Astrocyte (in vitro differentiated cells and primary cell): Measurements from ENCODE around the gene LRIG2. TPM values are rescaled to one million over a fixed set of nuclear protein-coding genes. Genes with fewer than 3 reads are reported as not detected.

ENCODE experiments used
- DNase-seq: peaks from one replicate; pipeline ENCODE4 v3.0.0-alpha.2; 2010; ENCODE audit warnings: low read depth
- FAIRE-seq: peaks from 2 replicates; lab custom pipeline; 2011; peaks lifted over from hg19 to GRCh38; lab: Jason Lieb, UNC
- H2AFZ ChIP-seq: 2 replicates; pipeline ENCODE4 v1.6.0; 2012; ENCODE audit warnings: low read depth, low read length, inconsistent platforms
- H3K27ac ChIP-seq: 2 replicates; pipeline ENCODE4 v1.5.1; 2011; ENCODE audit warnings: low read depth, low read length, inconsistent platforms
- H3K27me3 ChIP-seq: 2 replicates; pipeline ENCODE4 v1.6.0; 2011; ENCODE audit warnings: low read length, inconsistent platforms; ENCODE audit not compliant: insufficient read depth
- H3K36me3 ChIP-seq: 2 replicates; pipeline ENCODE4 v1.5.1; 2011; ENCODE audit warnings: low read length, inconsistent platforms; ENCODE audit not compliant: insufficient read depth
- H3K4me1 ChIP-seq: 2 replicates; pipeline ENCODE4 v1.5.1; 2011; ENCODE audit warnings: low read length, inconsistent platforms; ENCODE audit not compliant: insufficient read depth
- H3K4me2 ChIP-seq: 2 replicates; pipeline ENCODE4 v1.6.0; 2012; ENCODE audit warnings: low read length, inconsistent platforms
- H3K4me3 ChIP-seq: 2 replicates; pipeline ENCODE4 v1.5.1; 2011; ENCODE audit warnings: low read depth, mild to moderate bottlenecking, low read length, inconsistent platforms; ENCODE audit not compliant: insufficient read depth
- H3K79me2 ChIP-seq: 2 replicates; pipeline ENCODE4 v1.6.0; 2012; ENCODE audit warnings: mild to moderate bottlenecking, low read length, inconsistent platforms; ENCODE audit not compliant: insufficient read depth
- H3K9ac ChIP-seq: 2 replicates; pipeline ENCODE4 v1.6.0; 2012; ENCODE audit warnings: mild to moderate bottlenecking, low read length, inconsistent platforms
- H3K9me3 ChIP-seq: 2 replicates; pipeline ENCODE4 v1.5.1; 2012; ENCODE audit warnings: low read depth, mild to moderate bottlenecking, low read length, inconsistent platforms; ENCODE audit not compliant: insufficient read depth
- H4K20me1 ChIP-seq: 2 replicates; pipeline ENCODE4 v1.6.0; 2012; ENCODE audit warnings: low read length, inconsistent platforms; ENCODE audit not compliant: insufficient read depth
- H3K27ac Mint-ChIP-seq: one replicate; pipeline ENCODE4 v1.8.0; 2021; ENCODE audit warnings: mild to moderate bottlenecking, mixed read lengths; ENCODE audit not compliant: unreplicated experiment
- H3K27me3 Mint-ChIP-seq: one replicate; pipeline ENCODE4 v1.8.0; 2021; ENCODE audit warnings: low read depth, mixed read lengths; ENCODE audit not compliant: unreplicated experiment
- H3K36me3 Mint-ChIP-seq: one replicate; pipeline ENCODE4 v1.8.0; 2021; ENCODE audit warnings: low read depth, mixed read lengths; ENCODE audit not compliant: unreplicated experiment
- H3K4me1 Mint-ChIP-seq: one replicate; pipeline ENCODE4 v1.8.0; 2021; ENCODE audit warnings: low read depth, mixed read lengths; ENCODE audit not compliant: unreplicated experiment
- H3K4me3 Mint-ChIP-seq: one replicate; pipeline ENCODE4 v1.8.0; 2021; ENCODE audit warnings: mild to moderate bottlenecking, moderate library complexity, mixed read lengths; ENCODE audit not compliant: unreplicated experiment
- H3K9me3 Mint-ChIP-seq: one replicate; pipeline ENCODE4 v1.8.0; 2021; ENCODE audit warnings: mild to moderate bottlenecking, mixed read lengths; ENCODE audit not compliant: unreplicated experiment
- EZH2 ChIP-seq: IDR thresholded peaks from 2 replicates; pipeline ENCODE4 v1.6.1; 2012; ENCODE audit warnings: mild to moderate bottlenecking, low read length, inconsistent platforms; ENCODE audit not compliant: insufficient read depth
- total RNA-seq: library from RNA; stranded (reverse); gene quantifications from 2 replicates; pipeline ENCODE4 v1.2.1, GENCODE V29; 2021
- TF ChIP-seq, protein P1 (sequence below): IDR thresholded peaks from 2 replicates; pipeline ENCODE4 v1.5.1; 2011; ENCODE audit warnings: low read depth, mild to moderate bottlenecking, inconsistent platforms, low read length, moderate library complexity; ENCODE audit not compliant: insufficient read depth

The LRIG2 gene
- total RNA-seq, 1 donor from 2014 or later, result 14.2 TPM

DNA sequence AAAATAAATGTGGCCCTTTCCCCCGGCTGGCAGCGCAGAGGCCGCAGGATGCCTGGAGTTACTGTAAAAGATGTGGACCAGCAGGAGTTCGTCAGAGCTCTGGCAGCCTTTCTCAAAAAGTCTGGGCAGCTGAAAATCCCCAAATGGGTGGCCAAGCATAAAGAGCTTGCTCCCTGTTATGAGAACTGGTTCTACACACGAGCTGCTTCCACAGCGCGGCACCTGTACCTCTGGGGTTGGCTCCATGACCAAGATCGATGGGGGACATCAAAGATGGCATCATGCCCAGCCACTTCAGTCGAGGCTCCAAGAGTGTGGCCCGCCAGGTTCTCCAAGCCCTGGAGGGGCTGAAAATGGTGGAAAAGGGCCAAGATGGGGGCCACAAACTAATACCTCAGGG, 95.9 kb downstream of the LRIG2 start:
- Histone ChIP-seq H2AFZ (no peak overlapping the region), H3K4me1 (no peaks in the 10 kb centered on the region), H3K79me2 (no peaks in the 10 kb centered on the region), H3K9me3 (no peaks in the 10 kb centered on the region), H3K4me3 (no peak overlapping the region), H3K27me3 (no peaks in the 10 kb centered on the region), H3K27ac (no peak overlapping the region), H4K20me1 (no peaks in the 10 kb centered on the region), H3K9ac (no peak overlapping the region), H3K4me2 (no peak overlapping the region), H3K36me3 (no peaks in the 10 kb centered on the region)
- Mint-ChIP-seq H3K4me1 (no peaks in the 10 kb centered on the region), H3K27ac (no peak overlapping the region), H3K9me3 (peaks cover 24% of the 10 kb centered on the region), H3K36me3 (no peaks in the 10 kb centered on the region), H3K4me3 (no peak overlapping the region), H3K27me3 (no peaks in the 10 kb centered on the region)
- DNase-seq (no peak), FAIRE-seq (no peak)
- TF ChIP-seq EZH2, result no peak
- TF ChIP-seq, protein P1, sequence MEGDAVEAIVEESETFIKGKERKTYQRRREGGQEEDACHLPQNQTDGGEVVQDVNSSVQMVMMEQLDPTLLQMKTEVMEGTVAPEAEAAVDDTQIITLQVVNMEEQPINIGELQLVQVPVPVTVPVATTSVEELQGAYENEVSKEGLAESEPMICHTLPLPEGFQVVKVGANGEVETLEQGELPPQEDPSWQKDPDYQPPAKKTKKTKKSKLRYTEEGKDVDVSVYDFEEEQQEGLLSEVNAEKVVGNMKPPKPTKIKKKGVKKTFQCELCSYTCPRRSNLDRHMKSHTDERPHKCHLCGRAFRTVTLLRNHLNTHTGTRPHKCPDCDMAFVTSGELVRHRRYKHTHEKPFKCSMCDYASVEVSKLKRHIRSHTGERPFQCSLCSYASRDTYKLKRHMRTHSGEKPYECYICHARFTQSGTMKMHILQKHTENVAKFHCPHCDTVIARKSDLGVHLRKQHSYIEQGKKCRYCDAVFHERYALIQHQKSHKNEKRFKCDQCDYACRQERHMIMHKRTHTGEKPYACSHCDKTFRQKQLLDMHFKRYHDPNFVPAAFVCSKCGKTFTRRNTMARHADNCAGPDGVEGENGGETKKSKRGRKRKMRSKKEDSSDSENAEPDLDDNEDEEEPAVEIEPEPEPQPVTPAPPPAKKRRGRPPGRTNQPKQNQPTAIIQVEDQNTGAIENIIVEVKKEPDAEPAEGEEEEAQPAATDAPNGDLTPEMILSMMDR, result no peak

- Mint-ChIP-seq H3K4me3 (no peak overlapping the region), H3K27me3 (no peaks in the 10 kb centered on the region), H3K27ac (no peak overlapping the region), H3K36me3 (no peaks in the 10 kb centered on the region), H3K9me3 (peaks cover 26% of the 10 kb centered on the region), H3K4me1 (no peaks in the 10 kb centered on the region)
- Histone ChIP-seq H3K79me2 (no peaks in the 10 kb centered on the region), H2AFZ (no peak overlapping the region), H3K4me3 (no peak overlapping the region), H3K9me3 (no peaks in the 10 kb centered on the region), H3K4me1 (no peaks in the 10 kb centered on the region), H3K4me2 (no peak overlapping the region), H3K27ac (no peak overlapping the region), H3K27me3 (no peaks in the 10 kb centered on the region), H3K36me3 (no peaks in the 10 kb centered on the region), H4K20me1 (no peaks in the 10 kb centered on the region), H3K9ac (no peak overlapping the region)
- TF ChIP-seq EZH2, result no peak
- TF ChIP-seq, protein P1, result no peak
- FAIRE-seq (no peak), DNase-seq (no peak)
Observed at GRCh38 chr1:113169591-113169990, 96.6 kb downstream of the LRIG2 start.

DNA sequence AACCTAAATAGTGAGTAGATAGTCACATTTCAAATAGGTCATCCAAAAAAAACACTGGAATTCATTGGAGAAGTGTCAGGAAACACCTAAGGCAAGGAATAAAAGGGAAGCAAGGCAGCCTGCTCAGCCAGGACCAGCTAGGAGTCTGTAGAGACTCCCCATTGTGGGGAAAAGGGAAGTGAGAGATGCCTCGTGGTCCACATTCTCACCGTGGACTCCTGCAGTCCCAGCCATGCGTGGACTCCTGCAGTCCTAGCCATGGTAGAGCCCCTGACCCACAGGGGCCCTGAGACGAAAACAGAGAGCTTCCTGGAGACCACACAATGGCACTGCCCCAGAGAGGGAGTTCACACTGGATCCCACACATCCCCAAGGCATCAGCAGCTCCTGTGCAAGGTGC, 97.5 kb downstream of the LRIG2 start:
- Histone ChIP-seq H3K4me3 (no peak overlapping the region), H3K9ac (no peak overlapping the region), H4K20me1 (no peaks in the 10 kb centered on the region), H3K36me3 (no peaks in the 10 kb centered on the region), H2AFZ (no peak overlapping the region), H3K9me3 (no peaks in the 10 kb centered on the region), H3K27ac (no peak overlapping the region), H3K4me2 (no peak overlapping the region), H3K4me1 (no peaks in the 10 kb centered on the region), H3K79me2 (no peaks in the 10 kb centered on the region), H3K27me3 (no peaks in the 10 kb centered on the region)
- FAIRE-seq, result no peak
- Mint-ChIP-seq H3K4me1 (no peaks in the 10 kb centered on the region), H3K36me3 (no peaks in the 10 kb centered on the region), H3K27me3 (no peaks in the 10 kb centered on the region), H3K27ac (no peak overlapping the region), H3K4me3 (no peak overlapping the region), H3K9me3 (peaks cover 26% of the 10 kb centered on the region)
- TF ChIP-seq, protein P1, result no peak
- no peak for TF ChIP-seq EZH2
- DNase-seq, result no peak
